Muscle of leg (tissue), 11 donors: Measurements from ENCODE around the gene PLIN5. TPM values are rescaled to one million over a fixed set of nuclear protein-coding genes. Genes with fewer than 3 reads are reported as not detected.

Experiments used
- DNase-seq: peaks from one replicate; pipeline ENCODE4 v3.0.0; 2013
- H3K27ac ChIP-seq: one replicate; pipeline ENCODE4 v1.5.1; 2013; ENCODE audit warnings: mild to moderate bottlenecking, low read length, control low read depth
- H3K27me3 ChIP-seq: one replicate; pipeline ENCODE4 v1.6.1; 2013; ENCODE audit warnings: low read length; ENCODE audit not compliant: control insufficient read depth, insufficient read depth
- H3K36me3 ChIP-seq: one replicate; pipeline ENCODE4 v1.6.1; 2013; ENCODE audit warnings: low read length; ENCODE audit not compliant: control insufficient read depth, insufficient read depth
- H3K4me1 ChIP-seq: one replicate; pipeline ENCODE4 v1.6.1; 2013; ENCODE audit warnings: low read length; ENCODE audit not compliant: control insufficient read depth, insufficient read depth
- H3K4me3 ChIP-seq: one replicate; pipeline ENCODE4 v1.5.1; 2013; ENCODE audit warnings: low read length, control low read depth
- H3K9me3 ChIP-seq: replicated peaks from 2 replicates; pipeline ENCODE4 v1.6.1; 2013; ENCODE audit warnings: low read depth, low read length; ENCODE audit not compliant: control insufficient read depth
- WGBS: methylation state at CpG from one replicate; pipeline ENCODE4 v1.1.5; 2013; ENCODE audit warnings: missing lambda C conversion rate; ENCODE audit not compliant: insufficient coverage; 5-methylcytosine and 5-hydroxymethylcytosine counted together
- polyA plus RNA-seq, 8 donors: library from polyadenylated mRNA; unstranded; fragments of 120-200 nt; gene quantifications; one replicate each; pipeline versions ENCODE4 v1.2.1 to v1.2.3, GENCODE V29; 2013; ENCODE audit warnings: inconsistent platforms in 1 of 8, low replicate concordance in 1 of 8; ENCODE audit not compliant: insufficient read length in 8 of 8, insufficient read depth in 1 of 8
- total RNA-seq: library from RNA; stranded (reverse); fragments of 120-200 nt; gene quantifications from one replicate; pipeline ENCODE4 v1.2.4, GENCODE V29; 2013

The PLIN5 gene
- total and polyA plus RNA-seq, 9 donors = 0.83 to 5.2 (median 1.9) TPM

DNA sequence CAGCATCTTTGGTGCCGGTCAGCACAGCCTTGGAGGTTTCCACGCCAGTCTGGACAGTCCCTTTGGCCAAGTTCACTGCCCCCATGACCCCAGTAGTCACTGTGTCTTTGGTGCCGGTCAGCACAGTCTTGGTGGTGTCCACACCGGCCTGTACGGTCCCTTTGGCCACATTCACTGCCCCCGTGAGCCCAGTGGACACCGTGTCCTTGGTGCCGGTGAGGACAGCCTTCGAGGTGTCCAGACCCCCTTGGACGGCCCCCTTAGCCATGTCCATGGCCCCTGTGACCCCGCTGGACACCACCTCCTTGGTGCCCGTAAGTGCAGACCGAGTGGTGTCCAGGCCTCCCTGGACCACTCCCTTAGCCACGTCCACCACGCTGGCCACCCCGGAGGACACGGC lies 21.8 kb downstream of the PLIN5 start:
- Histone ChIP-seq H3K27ac (no peak overlapping the region), H3K4me3 (no peak overlapping the region), H3K36me3 (no peaks in the 10 kb centered on the region), H3K9me3 (no peaks in the 10 kb centered on the region), H3K27me3 (no peaks in the 10 kb centered on the region), H3K4me1 (peaks cover 22% of the 10 kb centered on the region)
- DNase-seq = no peak
- 90% methylated on average over 17 of the region's 17 CpGs for WGBS

- peaks cover 10% of the 10 kb centered on the region for H3K4me1 ChIP-seq
- H3K27ac ChIP-seq = no peak overlapping the region
- no peak overlapping the region for H3K4me3 ChIP-seq
- peaks cover 6% of the 10 kb centered on the region for H3K36me3 ChIP-seq
- DNase-seq = no peak
- H3K27me3 ChIP-seq = no peaks in the 10 kb centered on the region
- no peaks in the 10 kb centered on the region for H3K9me3 ChIP-seq
- 89% methylated on average over 17 of the region's 17 CpGs for WGBS
Measured at GRCh38 chr19:4512070-4512469, 23.0 kb downstream of the PLIN5 start.

GRCh38 chr19:4511300-4512054 lies 23.5 kb downstream of the PLIN5 start:
- no peaks in the 10 kb centered on the region for H3K27me3 ChIP-seq
- peaks cover 12% of the 10 kb centered on the region for H3K36me3 ChIP-seq
- no peaks in the 10 kb centered on the region for H3K9me3 ChIP-seq
- no peak for DNase-seq
- no peak overlapping the region for H3K4me3 ChIP-seq
- H3K27ac ChIP-seq = no peak overlapping the region
- H3K4me1 ChIP-seq = peaks cover 4% of the 10 kb centered on the region
- WGBS = 90% methylated on average over 26 of the region's 27 CpGs

DNA sequence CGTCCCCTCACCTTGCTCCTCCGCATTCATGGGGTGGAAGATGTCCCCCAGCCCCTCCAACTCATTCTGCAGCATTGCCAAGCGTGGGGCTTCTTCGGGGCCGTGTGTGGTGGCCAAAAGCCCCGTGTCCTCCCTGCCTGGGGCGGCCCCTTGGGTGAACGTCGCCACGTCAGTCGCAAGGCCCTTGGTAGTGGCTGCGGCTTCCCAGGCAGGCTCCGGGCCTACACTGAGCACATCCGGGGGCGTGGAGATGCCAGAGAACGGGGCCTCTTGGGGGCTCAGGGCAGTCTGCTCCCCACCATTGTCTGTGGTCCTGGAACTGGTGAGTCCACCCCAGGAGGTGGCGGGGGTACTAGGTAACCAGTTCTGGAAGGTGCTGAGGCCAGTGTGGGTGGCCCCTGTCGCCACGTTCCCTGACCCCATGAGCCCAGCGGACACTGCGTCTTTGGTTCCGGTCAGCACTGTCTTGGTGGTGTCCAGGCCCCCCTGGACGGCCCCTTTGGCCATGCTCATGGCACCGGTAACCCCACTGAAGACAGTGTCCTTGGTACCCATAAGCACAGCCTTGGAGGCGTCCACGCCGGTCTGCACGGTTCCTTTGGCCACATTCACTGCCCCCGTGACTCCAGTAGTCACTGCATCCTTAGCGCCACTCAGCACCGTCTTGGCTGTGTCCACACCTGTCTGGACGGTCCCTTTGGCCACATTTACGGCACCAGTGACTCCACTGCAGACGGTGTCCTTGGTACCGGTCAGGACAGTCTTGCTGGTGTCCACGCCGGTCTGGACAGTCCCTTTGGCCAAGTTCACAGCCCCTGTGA lies 24.4 kb downstream of the PLIN5 start:
- Histone ChIP-seq H3K4me3 (no peak overlapping the region), H3K9me3 (no peaks in the 10 kb centered on the region), H3K27ac (no peak overlapping the region), H3K4me1 (no peaks in the 10 kb centered on the region), H3K27me3 (no peaks in the 10 kb centered on the region), H3K36me3 (peaks cover 20% of the 10 kb centered on the region)
- WGBS = 81% methylated on average over 36 of the region's 37 CpGs
- DNase-seq = no peak

- Histone ChIP-seq H3K9me3 (no peaks in the 10 kb centered on the region), H3K27ac (no peak overlapping the region), H3K27me3 (no peaks in the 10 kb centered on the region), H3K36me3 (peaks cover 33% of the 10 kb centered on the region), H3K4me3 (no peak overlapping the region), H3K4me1 (peaks cover 16% of the 10 kb centered on the region)
- DNase-seq = no peak
- 88% methylated on average over 13 of the region's 21 CpGs for WGBS
Measured at GRCh38 chr19:4508698-4509097, 26.3 kb downstream of the PLIN5 start.

- WGBS = 73% methylated on average over 16 of the region's 17 CpGs
- no peak for DNase-seq
- Histone ChIP-seq H3K36me3 (peaks cover 41% of the 10 kb centered on the region), H3K27ac (no peak overlapping the region), H3K4me3 (no peak overlapping the region), H3K27me3 (no peaks in the 10 kb centered on the region), H3K4me1 (peaks cover 25% of the 10 kb centered on the region), H3K9me3 (no peaks in the 10 kb centered on the region)
Measured at GRCh38 chr19:4507804-4508203, 27.2 kb downstream of the PLIN5 start.

DNA sequence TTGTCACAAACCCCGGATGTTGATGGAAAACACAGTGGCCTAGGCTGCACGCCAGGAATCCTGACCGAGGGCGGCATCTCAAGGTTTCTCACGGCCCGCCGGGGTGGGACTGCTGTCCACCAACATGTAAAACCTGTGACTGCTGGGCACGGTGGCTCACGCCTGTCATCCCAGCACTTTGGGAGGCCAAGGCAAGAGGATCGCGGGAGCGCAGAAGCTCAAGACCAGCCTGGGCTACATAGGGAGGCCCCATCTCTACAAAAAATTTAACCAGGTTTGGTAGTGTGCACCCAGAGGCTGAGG lies 27.9 kb downstream of the PLIN5 start:
- Histone ChIP-seq H3K4me3 (no peak overlapping the region), H3K36me3 (peaks cover 48% of the 10 kb centered on the region), H3K27me3 (no peaks in the 10 kb centered on the region), H3K9me3 (no peaks in the 10 kb centered on the region), H3K4me1 (peaks cover 27% of the 10 kb centered on the region), H3K27ac (no peak overlapping the region)
- WGBS = 72% methylated on average over 11 of the region's 12 CpGs
- no peak for DNase-seq

DNA sequence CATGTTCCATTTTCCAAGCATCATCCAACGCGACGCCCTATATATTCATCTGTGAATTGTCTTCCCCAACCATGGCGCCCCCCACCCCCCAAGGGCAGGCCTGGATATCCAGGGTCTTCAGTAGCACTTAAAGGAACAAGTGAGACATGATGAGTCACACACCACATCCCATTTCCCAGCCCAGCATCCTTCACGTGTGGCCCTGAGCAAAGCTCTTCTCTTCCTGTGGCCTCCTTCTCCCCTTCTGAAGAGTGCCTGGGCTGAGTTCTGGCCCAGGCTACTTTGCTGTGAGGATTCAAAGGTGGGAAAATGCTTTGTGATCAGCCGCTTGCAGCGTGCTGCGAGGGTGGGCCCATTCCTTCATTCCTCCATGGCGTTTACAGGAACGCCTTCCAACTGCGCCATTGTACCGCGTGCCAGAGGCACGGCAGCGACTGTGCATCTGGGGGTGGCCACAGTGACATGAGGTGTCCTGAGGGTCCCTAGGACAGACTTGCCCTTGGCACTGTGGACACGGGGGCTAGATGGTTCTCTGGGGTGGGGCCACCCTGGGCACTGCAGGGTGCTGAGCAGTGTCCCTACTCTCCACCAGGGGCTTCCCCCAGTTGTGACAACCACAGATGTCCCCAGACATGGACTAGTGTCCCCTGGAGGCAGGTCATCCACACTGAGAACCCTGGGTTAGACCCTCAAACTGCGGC lies 28.4 kb downstream of the PLIN5 start:
- Histone ChIP-seq H3K27me3 (no peaks in the 10 kb centered on the region), H3K36me3 (peaks cover 54% of the 10 kb centered on the region), H3K27ac (no peak overlapping the region), H3K4me3 (no peak overlapping the region), H3K9me3 (no peaks in the 10 kb centered on the region), H3K4me1 (peaks cover 27% of the 10 kb centered on the region)
- DNase-seq = no peak
- 78% methylated on average over 14 of the region's 17 CpGs for WGBS

DNA sequence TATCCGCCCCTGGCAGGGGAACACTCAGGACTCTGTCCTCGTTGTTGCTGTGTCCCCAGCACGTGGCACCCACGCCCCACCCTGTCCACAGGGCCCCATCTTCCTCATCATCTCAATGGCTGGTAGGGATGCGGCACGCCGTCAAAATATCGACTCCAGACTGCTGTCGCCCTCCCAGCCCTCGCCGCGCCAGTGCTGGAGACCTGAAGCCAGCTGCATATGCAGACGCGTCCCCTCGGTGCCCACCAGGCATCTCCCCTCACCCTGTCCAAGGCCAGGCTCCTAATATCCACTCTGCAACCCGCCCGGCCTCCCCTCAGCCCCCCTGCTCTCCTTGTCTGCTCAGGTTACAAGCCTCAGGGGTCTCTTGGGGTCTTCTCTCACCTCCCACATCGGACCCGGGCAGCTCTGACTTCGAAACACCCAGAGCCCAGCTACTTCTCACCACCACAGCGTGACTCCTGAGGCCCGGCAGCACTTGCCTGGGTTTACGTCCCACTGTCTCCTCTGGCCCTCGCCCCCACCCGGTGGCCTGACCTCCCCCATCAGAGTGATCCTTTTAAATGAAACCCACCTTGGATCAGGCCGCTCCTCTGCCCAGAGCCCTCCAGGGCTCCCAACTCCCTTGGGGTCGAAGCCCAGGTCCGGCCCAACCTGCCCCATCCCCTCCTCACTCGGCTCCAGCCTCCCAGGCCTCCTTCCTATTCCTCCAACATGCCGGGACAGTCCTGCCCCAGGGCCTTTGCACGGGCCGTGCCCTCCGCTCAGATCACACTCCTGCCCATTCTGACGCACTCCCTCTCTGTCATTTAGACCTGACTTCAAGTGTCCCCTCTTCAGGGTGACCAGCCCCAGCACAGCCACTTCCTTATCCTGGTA lies 29.2 kb downstream of the PLIN5 start:
- Histone ChIP-seq H3K36me3 (peaks cover 61% of the 10 kb centered on the region), H3K4me1 (peaks cover 27% of the 10 kb centered on the region)
- WGBS = 86% methylated on average over 34 of the region's 34 CpGs

More for the DNA sequence above, 29.2 kb downstream of the PLIN5 start:
- H3K27me3 ChIP-seq = no peaks in the 10 kb centered on the region
- no peaks in the 10 kb centered on the region for H3K9me3 ChIP-seq
- DNase-seq = no peak
- H3K4me3 ChIP-seq = no peak overlapping the region
- H3K27ac ChIP-seq = no peak overlapping the region
